RPMI8226 (cell line): Measurements from ENCODE around the gene SLC22A15.
"Not testable (repeated sequence)": the region's sequence is repeated elsewhere in the genome, so short reads cannot be mapped to it uniquely, and the experiment has no call there.

Source experiments
- DNase-seq: peaks from one replicate; pipeline ENCODE4 v3.0.0-alpha.2; 2015

Gene SLC22A15

DNA sequence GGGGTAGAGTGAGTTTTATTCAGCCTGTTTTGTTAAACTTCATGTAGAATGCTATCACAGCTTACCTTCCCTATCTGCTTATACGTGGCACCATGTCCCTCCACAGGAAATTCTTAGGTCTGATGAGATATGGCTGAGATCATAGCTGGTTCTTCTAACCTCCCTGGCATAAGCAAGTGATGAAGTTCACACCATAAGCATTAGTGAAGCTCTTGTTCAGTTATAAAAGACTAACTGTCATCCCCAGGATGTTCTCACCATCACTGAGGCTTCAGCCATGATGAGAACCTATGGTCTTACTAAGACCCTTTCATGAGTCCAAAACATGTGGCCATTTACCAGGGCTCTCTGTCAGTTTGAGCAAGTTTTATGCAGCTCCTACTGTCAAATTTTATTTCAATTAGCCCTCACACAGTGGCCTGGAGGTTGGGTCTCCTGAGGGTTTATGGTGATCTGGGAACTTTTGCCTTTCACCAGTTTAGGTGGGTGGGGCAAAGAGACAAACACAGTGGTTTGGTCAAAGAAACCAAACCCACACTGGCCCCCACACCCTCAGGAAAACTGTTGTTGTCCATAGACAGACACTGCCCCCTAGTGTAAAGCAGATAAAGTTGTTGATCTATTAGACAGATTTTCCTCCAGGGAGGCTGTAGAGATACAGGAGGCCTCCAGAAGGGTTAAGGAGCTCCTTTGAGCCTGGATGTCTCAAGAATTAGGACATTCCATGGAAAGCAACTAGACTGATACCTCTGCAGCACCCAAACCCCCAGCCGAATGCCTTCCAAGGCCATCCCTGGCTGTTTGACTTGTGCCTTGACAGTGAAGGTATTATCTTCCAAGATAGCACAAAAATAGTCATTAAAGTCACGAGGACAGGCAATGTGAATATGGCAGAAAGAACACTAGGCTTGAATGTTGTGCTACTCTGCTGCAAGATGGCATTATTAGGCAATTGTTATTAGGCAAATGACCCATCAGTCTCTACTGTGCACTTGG, 5.0 kb downstream of the SLC22A15 start:
- DNase-seq = peak; percentile 6

DNA sequence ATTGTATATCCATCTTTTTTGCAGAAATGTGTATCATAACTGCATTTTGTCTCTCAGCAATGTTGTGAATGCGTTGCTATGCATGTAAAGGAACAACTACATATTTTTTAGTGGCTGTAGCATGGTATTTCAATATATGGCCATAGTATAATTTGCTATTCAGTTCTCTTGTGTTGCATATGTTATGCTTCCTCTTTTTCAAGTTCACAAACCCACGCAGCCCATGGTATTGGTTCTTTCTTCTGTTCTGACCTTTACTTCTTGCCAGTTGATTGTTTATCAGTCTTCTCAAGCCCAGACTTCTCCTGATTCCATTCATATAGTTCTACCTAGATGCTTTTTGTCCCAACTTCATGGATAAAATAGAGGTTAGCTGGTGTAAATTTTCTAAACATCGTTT, 6.1 kb downstream of the SLC22A15 start:
- DNase-seq = no peak

DNA sequence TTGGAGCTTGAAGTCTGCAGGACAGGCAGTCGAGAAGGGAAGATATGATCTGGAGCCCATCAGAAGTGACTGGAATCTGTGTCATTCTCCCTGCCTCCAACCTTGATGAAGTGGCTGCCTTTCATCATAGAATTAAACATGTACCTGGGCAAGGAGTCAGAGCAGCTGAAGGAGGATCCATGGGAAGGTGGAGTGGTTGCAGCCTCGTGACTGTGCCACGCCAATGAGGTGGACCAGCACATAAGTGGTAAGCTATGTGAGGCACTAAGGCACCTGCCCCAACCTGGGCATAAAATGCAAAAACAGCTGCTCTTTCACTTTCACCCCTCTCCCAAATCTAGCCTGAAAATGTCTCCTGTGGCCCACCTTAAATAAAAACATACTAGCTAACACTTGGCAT, 7.3 kb downstream of the SLC22A15 start:
- DNase-seq = no peak

DNA sequence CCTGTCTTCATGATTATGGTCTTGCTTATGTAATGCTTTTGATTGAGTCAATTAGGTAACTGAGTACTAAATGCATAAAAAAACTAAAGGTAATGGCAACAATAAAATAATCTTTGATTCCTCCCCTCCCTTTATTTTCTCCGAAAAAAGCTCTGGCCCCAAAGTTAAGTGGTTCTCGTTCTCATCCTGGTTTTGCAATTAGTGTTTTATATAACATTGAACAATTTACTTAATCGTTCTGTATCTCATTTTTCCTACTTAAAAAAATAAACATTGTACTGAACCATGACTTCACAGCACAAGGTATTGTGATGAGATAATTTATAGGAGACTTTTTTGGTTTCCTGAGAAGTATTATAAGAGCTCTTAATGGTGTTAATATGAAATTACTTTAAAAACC, 11.3 kb downstream of the SLC22A15 start:
- no peak for DNase-seq

- no peak for DNase-seq
These were observed 12.6 kb downstream of the SLC22A15 start for GRCh38 chr1:115988953-115989352.

DNA sequence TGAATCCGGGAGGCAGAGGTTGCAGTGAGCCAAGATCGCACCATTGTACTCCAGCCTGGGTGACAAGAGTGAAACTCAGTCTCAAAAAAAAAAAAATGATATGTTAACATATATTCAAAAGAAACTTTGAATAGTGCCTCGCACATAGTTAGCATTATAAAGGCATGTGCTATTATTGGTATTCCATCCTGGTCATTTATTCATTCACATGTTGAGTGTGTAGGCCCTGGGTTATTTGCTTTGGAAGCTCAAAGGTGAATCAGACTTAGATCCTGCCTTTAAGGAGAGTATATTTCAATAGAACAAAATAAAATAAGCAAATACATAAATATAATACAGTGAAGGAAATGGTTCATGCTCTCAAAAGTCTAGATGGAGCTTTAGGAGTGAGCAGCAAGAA, 13.4 kb downstream of the SLC22A15 start:
- DNase-seq = no peak

DNA sequence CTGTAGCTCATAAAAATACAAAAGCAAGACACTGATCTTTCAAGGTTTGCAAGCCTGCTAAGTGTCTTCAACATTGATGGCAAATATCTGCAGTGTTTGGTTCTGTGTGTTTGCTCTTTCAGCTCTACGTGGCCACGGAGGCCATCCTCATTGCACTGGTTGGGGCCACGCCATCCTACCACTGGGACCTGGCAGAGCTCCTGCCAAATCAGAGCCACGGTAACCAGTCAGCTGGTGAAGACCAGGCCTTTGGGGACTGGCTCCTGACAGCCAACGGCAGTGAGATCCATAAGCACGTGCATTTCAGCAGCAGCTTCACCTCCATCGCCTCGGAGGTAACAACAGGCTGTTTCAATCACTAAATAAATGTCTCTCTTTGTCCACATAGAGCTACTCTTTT, 15.6 kb downstream of the SLC22A15 start:
- no peak for DNase-seq

DNA sequence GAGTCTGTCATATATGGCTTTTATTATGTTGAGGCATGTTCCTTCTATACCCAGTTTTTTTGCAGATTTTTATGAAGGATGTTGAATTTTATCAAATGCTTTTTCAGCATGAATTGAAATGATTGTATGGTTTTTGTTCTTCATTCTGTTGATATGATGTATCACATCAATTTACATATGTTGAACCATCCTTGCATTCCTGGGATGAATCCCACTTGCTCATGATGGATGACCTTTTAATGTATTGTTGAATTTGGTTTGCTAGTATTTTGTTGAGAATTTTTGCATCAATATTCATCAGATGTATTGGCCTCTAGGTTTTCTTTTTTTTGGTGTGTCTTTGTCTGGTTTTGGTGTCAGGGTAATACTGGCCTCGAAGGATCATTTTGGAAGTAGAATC, 21.6 kb downstream of the SLC22A15 start:
- DNase-seq = not testable (repeated sequence)

DNA sequence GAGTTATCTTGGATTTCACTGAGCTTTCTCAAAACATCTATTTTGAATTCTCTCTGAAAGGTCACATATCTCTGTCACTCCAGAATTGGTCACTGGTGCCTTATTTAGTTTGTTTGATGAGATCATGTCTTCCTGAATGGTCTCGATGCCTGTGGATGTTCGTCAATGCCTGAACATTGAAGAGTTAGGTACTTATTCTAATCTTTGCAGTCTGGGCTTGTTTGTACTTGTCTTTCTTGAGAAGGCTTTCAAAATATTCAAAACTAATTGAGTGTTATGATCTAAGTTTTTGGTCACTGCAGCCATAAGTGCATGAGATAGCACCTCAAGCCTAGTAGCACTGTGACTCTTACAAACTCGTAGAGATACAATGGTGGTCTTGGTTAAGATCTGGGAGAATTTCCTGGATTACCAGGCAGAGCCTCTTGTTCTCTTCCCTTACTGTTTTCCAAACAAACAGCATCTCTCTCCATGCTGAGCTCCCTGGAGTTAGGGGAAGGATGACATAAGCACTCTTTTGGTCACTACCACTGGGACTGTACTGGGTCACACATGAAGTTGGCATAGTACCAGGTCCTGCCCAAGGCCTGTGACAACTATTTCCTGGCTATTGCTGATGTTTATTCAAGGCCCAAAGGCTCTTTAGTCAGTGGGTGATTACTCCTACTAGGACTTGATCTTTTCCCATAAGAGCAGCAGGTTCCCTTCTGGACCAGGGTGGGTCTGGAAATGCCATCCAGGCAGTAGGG, 25.6 kb downstream of the SLC22A15 start:
- DNase-seq = no peak

DNA sequence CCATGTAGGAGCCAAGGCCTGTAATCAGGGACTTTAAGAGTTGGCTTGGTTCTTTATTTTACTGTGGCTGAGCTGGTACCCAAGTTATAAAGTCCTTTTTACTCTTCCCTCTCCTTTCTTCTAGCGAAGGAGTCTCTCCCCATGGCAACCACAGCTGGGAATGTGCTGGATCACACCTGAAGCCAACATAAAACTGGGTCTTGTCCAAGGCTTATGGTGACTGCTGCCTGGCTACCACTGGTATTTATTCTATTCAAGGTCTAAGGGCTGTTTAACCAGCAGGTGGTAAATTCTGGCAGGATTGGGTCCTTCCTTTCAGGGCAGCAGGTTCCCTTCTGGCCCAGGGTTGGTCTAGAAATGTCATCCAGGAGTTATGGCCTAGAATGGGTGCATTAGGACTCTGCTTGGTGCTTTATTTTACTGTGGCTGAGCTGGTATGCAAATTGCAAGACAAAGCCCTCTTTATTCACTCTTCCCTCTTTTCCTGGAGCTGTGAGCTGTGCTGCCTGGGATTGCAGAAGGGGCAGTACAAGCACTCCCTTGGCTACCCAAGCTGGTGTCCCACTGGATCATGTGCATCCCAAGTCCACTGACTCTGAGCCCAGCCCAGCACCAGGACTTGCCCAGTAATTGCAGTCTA, 26.6 kb downstream of the SLC22A15 start:
- DNase-seq = no peak

GRCh38 chr1:116003823-116004222, 27.5 kb downstream of the SLC22A15 start:
- no peak for DNase-seq

DNA sequence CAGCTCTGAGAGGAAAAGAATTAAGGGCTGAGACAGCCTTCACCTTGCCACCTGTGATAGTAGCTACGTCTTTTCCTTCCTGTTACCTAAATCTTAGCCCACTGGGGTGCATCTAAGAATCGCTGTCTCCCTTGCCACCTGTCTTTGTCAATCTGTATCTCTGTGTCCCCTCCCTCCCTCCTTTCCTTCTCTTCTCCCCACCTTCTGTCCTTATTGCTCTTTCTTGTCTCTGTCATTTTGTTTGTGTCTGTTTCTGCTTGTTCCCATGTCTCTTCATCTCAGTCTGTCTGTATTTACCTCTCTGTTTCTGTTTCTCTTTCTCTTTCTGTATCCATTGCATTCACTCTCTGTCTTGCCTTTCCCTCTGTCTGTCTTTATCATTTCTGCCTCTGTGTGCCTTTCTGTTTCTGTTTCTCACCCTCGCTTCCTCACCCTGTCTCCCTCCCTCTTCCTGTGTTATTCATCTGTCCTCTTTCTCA, 30.2 kb downstream of the SLC22A15 start:
- DNase-seq = no peak

GRCh38 chr1:116008656-116009390, 32.5 kb downstream of the SLC22A15 start:
- DNase-seq = no peak

DNA sequence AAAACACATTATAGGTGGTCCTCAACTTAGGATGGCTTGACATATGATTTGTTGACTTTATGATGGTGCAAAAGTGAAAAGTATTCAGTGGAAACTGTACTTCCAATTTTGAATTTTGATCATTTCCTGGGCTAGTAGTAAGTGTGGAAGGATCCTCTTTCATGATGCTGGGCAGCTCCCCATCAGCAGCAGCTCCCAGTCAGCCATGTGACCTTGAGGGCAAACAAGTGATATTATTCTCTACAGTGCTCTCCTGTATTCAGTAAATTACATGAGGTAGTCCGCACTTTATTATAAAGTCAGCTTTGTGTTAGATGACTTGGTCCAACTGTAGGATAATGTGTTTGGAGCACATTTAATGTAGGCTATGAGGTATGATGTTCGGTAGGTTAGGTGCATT, 36.4 kb downstream of the SLC22A15 start:
- DNase-seq = no peak

DNA sequence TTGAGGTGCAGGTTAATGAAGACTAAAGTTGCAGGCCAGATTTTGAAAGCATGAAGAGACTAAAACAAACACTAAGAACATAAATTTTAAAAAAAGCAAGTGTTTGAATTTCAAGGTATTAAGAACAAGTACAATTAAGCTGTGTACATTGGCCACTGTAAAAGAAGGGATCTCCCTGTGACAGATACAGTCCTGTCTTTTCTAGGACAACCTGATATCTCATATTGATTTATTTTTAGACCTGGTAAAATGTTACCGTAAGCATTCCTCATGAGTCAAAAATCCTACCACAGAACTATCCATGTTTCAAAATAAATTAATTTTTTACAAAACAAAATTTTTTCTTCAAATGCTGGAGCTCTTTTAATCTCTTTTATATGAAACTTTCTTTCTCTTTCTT, 39.4 kb downstream of the SLC22A15 start:
- no peak for DNase-seq

- DNase-seq = no peak
These were observed 41.7 kb downstream of the SLC22A15 start for GRCh38 chr1:116018007-116018406.

DNA sequence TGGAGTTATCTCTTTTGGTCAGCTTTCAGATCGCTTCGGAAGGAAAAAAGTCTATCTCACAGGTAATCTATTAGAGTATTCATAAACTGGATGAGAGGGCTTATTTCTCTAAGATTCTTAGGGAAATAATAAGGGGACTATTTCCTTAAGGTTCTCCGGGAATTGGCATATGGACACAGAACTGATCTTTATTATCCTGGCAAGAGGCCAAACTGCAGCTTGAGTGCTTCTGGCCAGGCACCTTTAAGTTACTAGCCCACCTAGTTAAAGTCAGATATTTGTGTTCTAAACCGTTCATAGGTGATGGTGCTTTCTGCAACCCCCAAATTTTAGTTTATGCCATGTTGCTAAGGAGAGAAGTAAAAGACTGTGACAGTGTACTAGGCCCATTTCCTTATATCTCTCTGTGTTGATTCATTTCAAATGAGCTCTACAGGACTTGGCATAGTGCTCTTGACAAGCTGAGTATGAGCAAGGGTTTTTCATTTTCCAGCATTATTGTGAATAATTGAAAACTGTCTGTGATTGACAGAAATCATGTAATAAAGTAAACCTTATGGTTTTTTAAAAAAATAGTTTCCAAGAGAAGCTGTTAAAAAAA, 43.4 kb downstream of the SLC22A15 start:
- DNase-seq = no peak

DNA sequence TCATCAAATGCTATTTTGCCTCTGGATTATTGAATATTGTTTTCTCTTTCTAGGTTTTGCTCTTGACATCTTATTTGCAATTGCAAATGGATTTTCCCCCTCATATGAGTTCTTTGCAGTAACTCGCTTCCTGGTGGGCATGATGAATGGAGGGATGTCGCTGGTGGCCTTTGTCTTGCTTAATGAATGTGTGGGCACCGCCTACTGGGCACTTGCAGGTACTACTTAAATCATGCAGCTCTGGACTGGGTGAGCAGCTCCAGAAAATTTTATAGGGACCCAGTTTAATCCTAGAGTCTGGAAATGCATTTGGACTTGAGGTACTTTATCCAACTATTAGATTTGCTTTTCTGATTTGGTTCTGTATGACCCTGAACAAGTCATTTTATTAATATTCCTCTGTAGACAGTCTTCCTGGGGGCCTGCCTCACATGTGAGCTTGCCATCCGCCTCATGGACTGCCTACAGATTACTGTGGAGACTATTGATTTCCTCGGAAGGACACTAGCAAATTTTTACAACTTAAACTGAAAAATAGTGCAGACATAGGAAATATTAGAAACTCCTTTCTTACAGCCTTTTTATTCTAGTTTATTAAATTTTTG, 44.5 kb downstream of the SLC22A15 start:
- DNase-seq = peak; percentile 23

GRCh38 chr1:116024626-116025025, 48.3 kb downstream of the SLC22A15 start:
- no peak for DNase-seq

DNA sequence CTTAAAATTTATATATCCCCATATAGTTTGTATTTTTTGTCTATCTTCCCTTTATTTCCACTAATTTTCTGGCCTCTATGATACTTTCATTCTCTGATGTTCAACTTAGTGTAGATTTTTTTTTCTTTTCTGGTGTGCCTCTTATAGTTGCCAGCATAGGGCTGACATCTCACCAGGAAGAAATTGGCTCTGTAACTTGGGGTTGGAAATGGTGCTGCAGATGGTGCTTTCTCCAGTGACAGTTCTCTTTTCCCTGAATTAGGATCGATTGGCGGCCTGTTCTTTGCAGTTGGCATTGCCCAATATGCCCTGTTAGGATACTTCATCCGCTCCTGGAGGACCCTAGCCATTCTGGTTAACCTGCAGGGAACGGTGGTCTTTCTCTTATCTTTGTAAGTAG, 50.3 kb downstream of the SLC22A15 start:
- DNase-seq = no peak

GRCh38 chr1:116031302-116031835, 55.1 kb downstream of the SLC22A15 start:
- no peak for DNase-seq
